K562 (cell line): ENCODE measurements around the gene CLEC4E. TPM values are rescaled to one million over a fixed set of nuclear protein-coding genes. Genes with fewer than 3 reads are reported as not detected.

ENCODE experiments used
- MED1 ChIP-seq: sonication (generic); formaldehyde crosslinking; IDR thresholded peaks from 2 replicates; pipeline ENCODE4 v1.8.1; 2023; ENCODE audit warnings: missing genetic modification reagents, borderline replicate concordance
- polyA plus RNA-seq, 8 experiments: library from polyadenylated mRNA; depleted of rRNA in 4 of 8; stranded (reverse) in 5 of 8; unstranded in 3 of 8; fragments of >200 nt; fragmentation: Nextera tagmentation in 2 of 8; fragmentation: Illumina TruSeq in 1 of 8; extraction: Ambion mirVana in 2 of 8; extraction: Trizol in 1 of 8; gene quantifications; 2 replicates each; pipeline versions ENCODE4 v1.2.1 to v1.2.3, GENCODE V29; 2011 to 2014; ENCODE audit warnings: inconsistent platforms in 1 of 8, missing spikeins in 1 of 8
- total RNA-seq, 7 experiments: library from RNA; depleted of rRNA in 6 of 7; stranded (reverse); fragments of >200 nt in 6 of 7; fragmentation: Illumina TruSeq in 2 of 7; extraction: Trizol in 2 of 7; gene quantifications; 2 replicates each; pipeline versions ENCODE4 v1.2.1 to v1.2.3, GENCODE V29; 2011 to 2021; ENCODE audit warnings: low replicate concordance in 1 of 7
- TF ChIP-seq, protein P1 (sequence below): fragments of 200-600 bp; sonication (generic); IDR thresholded peaks from one replicate; pipeline ENCODE4 v1.6.1; 2012; ENCODE audit warnings: mild to moderate bottlenecking, low read depth, low read length, inconsistent platforms

CLEC4E gene
- total and polyA plus RNA-seq, 9 of the 15 experiments (the other 6 are each of a cell fraction or from before 2014, with no cell fraction given) = not detected

DNA sequence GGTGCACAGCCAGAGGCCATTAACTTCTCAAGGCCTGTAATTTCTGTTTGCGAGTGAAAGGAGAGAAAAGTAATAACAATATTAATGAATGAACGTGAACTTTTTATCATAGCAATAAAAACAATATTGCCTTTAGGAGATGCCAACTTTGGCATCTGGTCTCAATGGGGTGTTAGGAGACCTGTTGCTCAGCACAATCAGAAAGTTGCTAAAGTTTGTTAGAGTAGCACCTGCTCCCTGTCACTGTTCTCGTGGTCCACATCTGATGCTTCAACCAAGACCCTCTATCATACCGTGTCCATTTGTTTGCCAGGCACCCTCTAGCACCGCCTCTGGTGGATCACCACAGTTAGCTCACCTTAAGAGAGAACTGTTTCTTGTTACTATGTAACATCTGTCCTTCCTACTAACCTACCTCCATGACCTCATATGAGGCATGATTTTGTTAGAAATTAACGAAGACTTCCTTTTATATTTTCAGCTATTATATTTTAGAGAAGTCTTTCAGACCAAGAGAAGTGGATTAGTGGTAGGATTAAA, 12.5 kb upstream of the CLEC4E start (continued):
- TF ChIP-seq, protein P1, sequence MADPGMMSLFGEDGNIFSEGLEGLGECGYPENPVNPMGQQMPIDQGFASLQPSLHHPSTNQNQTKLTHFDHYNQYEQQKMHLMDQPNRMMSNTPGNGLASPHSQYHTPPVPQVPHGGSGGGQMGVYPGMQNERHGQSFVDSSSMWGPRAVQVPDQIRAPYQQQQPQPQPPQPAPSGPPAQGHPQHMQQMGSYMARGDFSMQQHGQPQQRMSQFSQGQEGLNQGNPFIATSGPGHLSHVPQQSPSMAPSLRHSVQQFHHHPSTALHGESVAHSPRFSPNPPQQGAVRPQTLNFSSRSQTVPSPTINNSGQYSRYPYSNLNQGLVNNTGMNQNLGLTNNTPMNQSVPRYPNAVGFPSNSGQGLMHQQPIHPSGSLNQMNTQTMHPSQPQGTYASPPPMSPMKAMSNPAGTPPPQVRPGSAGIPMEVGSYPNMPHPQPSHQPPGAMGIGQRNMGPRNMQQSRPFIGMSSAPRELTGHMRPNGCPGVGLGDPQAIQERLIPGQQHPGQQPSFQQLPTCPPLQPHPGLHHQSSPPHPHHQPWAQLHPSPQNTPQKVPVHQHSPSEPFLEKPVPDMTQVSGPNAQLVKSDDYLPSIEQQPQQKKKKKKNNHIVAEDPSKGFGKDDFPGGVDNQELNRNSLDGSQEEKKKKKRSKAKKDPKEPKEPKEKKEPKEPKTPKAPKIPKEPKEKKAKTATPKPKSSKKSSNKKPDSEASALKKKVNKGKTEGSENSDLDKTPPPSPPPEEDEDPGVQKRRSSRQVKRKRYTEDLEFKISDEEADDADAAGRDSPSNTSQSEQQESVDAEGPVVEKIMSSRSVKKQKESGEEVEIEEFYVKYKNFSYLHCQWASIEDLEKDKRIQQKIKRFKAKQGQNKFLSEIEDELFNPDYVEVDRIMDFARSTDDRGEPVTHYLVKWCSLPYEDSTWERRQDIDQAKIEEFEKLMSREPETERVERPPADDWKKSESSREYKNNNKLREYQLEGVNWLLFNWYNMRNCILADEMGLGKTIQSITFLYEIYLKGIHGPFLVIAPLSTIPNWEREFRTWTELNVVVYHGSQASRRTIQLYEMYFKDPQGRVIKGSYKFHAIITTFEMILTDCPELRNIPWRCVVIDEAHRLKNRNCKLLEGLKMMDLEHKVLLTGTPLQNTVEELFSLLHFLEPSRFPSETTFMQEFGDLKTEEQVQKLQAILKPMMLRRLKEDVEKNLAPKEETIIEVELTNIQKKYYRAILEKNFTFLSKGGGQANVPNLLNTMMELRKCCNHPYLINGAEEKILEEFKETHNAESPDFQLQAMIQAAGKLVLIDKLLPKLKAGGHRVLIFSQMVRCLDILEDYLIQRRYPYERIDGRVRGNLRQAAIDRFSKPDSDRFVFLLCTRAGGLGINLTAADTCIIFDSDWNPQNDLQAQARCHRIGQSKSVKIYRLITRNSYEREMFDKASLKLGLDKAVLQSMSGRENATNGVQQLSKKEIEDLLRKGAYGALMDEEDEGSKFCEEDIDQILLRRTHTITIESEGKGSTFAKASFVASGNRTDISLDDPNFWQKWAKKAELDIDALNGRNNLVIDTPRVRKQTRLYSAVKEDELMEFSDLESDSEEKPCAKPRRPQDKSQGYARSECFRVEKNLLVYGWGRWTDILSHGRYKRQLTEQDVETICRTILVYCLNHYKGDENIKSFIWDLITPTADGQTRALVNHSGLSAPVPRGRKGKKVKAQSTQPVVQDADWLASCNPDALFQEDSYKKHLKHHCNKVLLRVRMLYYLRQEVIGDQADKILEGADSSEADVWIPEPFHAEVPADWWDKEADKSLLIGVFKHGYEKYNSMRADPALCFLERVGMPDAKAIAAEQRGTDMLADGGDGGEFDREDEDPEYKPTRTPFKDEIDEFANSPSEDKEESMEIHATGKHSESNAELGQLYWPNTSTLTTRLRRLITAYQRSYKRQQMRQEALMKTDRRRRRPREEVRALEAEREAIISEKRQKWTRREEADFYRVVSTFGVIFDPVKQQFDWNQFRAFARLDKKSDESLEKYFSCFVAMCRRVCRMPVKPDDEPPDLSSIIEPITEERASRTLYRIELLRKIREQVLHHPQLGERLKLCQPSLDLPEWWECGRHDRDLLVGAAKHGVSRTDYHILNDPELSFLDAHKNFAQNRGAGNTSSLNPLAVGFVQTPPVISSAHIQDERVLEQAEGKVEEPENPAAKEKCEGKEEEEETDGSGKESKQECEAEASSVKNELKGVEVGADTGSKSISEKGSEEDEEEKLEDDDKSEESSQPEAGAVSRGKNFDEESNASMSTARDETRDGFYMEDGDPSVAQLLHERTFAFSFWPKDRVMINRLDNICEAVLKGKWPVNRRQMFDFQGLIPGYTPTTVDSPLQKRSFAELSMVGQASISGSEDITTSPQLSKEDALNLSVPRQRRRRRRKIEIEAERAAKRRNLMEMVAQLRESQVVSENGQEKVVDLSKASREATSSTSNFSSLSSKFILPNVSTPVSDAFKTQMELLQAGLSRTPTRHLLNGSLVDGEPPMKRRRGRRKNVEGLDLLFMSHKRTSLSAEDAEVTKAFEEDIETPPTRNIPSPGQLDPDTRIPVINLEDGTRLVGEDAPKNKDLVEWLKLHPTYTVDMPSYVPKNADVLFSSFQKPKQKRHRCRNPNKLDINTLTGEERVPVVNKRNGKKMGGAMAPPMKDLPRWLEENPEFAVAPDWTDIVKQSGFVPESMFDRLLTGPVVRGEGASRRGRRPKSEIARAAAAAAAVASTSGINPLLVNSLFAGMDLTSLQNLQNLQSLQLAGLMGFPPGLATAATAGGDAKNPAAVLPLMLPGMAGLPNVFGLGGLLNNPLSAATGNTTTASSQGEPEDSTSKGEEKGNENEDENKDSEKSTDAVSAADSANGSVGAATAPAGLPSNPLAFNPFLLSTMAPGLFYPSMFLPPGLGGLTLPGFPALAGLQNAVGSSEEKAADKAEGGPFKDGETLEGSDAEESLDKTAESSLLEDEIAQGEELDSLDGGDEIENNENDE = no peak
- no peak for TF ChIP-seq MED1 (CRISPR knock-in tag)
